ENCODE data around the gene ZMYND11.

The ZMYND11 gene

DNA sequence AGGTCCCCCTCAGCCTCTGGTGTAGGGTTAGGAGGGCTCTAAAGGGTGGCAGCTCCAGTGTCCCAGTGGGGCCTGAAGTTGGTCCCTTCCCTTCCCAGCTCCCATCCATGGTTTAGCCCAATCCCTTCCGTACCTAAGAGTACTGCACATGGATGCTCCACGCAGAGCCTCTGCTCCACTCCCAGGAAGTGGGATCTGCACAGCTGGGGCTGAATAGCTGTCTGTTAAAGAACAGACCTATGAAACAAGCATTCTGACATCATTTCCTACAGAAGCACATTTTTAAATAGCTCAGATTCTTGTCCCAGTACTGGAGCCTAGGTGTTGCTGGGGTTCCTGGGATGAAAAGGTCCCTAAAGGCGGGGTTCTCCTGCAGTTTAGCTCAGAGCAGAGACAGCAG is 135.9 kb downstream of the ZMYND11 start:
- TF ChIP-seq CTCF (IDR thresholded peaks at IDR 0.05; ENCODE audit: insufficient read depth, low read depth, low read length, missing control alignments): no peak
- DNase-seq (ENCODE audit: low read depth): no peak
- no peak overlapping the region for H3K4me3 ChIP-seq (ENCODE audit: low read depth, low read length)

DNA sequence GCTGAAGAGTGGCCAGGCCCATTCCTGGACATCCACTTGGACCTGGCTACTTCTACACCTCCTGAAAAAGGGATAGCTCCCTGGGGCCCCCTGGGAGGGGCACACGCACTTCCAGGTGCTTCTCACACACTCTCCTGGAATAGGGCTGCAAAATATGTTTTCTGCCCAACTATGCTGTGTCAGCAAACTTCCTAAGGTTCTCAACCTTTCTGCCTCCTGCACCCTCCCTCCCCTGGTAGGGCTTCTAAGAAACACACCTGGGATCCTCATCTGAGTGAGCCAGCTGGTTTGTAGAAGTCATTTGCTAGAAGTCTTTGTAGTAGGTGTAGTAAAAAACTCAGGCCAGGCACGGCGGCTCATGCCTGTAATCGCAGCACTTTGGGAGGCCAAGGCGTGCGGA is 136.5 kb downstream of the ZMYND11 start:
- no peak overlapping the region for H3K4me3 ChIP-seq (ENCODE audit: low read depth, low read length)
- DNase-seq (ENCODE audit: low read depth): no peak
- TF ChIP-seq CTCF (IDR thresholded peaks at IDR 0.05; ENCODE audit: insufficient read depth, low read depth, low read length, missing control alignments): no peak

- no peak for DNase-seq (ENCODE audit: low read depth)
- H3K4me3 ChIP-seq (ENCODE audit: low read depth, low read length): no peak overlapping the region
- no peak for TF ChIP-seq CTCF (IDR thresholded peaks at IDR 0.05; ENCODE audit: insufficient read depth, low read depth, low read length, missing control alignments)
Observed at GRCh38 chr10:273088-273487, 137.8 kb downstream of the ZMYND11 start.

DNA sequence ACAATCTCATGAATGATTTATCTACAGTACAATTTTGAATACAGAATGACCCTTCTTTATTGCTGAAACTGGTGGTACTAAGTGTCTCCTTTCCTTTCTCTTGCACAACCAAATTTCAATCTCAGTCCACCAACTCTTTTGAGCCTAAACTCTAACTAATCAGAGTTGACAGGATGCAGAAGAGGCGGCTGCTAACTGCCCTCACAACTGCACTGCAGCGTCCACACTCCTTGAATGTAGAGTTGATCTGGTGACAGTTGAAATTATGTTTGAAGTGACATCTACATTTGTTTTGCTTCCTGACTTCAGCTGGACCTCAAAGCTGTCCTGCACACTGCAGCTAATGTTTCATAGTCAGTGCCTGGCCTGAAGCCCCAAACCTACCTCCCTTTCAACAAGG is 139.6 kb downstream of the ZMYND11 start:
- no peak for DNase-seq (ENCODE audit: low read depth)
- no peak overlapping the region for H3K4me3 ChIP-seq (ENCODE audit: low read depth, low read length)
- no peak for TF ChIP-seq CTCF (IDR thresholded peaks at IDR 0.05; ENCODE audit: insufficient read depth, low read depth, low read length, missing control alignments)

DNA sequence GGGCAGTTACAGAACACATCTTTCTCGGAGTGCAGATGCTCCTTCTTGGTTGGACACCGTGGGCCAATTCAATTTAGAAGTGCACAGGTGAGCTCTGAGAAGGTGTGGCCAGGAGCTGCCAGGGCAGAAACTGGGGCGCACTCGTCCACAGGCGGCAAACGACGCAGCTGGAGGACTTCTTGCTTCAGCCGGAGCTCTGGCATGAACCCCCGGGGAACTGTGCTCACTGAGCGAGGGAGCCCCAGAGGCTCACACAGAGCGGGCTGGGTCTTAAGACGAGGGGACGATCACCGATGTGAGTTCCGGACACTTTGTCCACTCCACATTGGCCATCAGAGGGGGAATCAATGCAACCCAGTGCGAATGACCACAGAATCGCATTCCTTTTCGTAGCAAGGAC is 140.4 kb downstream of the ZMYND11 start:
- DNase-seq (ENCODE audit: low read depth): no peak
- no peak overlapping the region for H3K4me3 ChIP-seq (ENCODE audit: low read depth, low read length)
- no peak for TF ChIP-seq CTCF (IDR thresholded peaks at IDR 0.05; ENCODE audit: insufficient read depth, low read depth, low read length, missing control alignments)

GRCh38 chr10:277963-278362 is 142.7 kb downstream of the ZMYND11 start:
- TF ChIP-seq CTCF (IDR thresholded peaks at IDR 0.05; ENCODE audit: insufficient read depth, low read depth, low read length, missing control alignments): no peak
- no peak for DNase-seq (ENCODE audit: low read depth)
- no peak overlapping the region for H3K4me3 ChIP-seq (ENCODE audit: low read depth, low read length)

DNA sequence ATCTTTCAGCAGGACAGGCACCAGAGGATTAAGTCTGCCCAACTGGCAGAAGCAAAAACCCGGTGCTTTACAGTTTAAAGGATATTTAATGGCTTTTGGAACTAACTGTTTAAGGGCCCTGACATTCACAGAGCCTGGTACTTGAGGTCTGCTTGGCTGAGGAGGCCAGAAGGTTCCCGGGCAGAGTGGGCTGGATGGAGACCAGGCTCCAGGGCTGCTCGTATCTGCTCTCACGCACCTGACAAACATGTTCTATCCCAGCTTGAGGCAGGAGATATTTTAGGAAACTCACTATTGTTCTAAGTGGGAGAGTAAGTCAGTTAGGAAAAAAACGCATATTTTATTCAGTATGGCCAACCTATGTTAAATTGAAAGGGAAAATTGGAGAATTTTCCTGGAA is 143.5 kb downstream of the ZMYND11 start:
- DNase-seq (ENCODE audit: low read depth): no peak
- no peak for TF ChIP-seq CTCF (IDR thresholded peaks at IDR 0.05; ENCODE audit: insufficient read depth, low read depth, low read length, missing control alignments)
- no peak overlapping the region for H3K4me3 ChIP-seq (ENCODE audit: low read depth, low read length)
